A549 (cell line): ENCODE data around the gene UVRAG. TPM values are rescaled to one million over a fixed set of nuclear protein-coding genes. Genes with fewer than 3 reads are reported as not detected.

Experiments used
- ATAC-seq, 2 experiments: fragments of 200-7000 bp in 1 of 2; fragments of >200 bp in 1 of 2; cut with Nextera tagmentation in 1 of 2; cut with Tn5 transposase in 1 of 2; 3 replicates each; pipeline versions ENCODE4 v1.8.0 to v1.9.1; 2018 to 2020; ENCODE audit warnings: mild to moderate bottlenecking in 1 of 2, moderate library complexity in 1 of 2
- CTCF ChIA-PET: fragments of 300-600 bp; sonication (Branson Sonifier 250); formaldehyde crosslinking; extraction: SDS; loops from one replicate; lab custom pipeline; 2021; ENCODE audit warnings: antibody characterized with exemption, inconsistent platforms; lab: Yijun Ruan, JAX
- POLR2A ChIA-PET: fragments of 350-600 bp; formaldehyde crosslinking; extraction: SDS; loops from one replicate; lab custom pipeline; 2021; ENCODE audit warnings: antibody characterized with exemption, inconsistent platforms; lab: Yijun Ruan, JAX
- DNase-seq, 2 experiments: peaks; one replicate each; pipeline versions ENCODE4 v3.0.0 to v3.0.0-alpha.2; 2011 to 2016; ENCODE audit warnings: low read depth in 1 of 2, low spot score in 1 of 2
- FAIRE-seq: peaks from 2 replicates; lab custom pipeline; 2011; peaks lifted over from hg19 to GRCh38; lab: Jason Lieb, UNC
- H3K27ac ChIP-seq, 2 experiments: fragments of >200 bp; sonication (Bioruptor Twin); formaldehyde crosslinking; 3 replicates each; pipeline ENCODE4 v1.5.1; 2016 to 2017
- H3K4me1 ChIP-seq: fragments of >200 bp; sonication (Bioruptor Twin); formaldehyde crosslinking; 3 replicates; pipeline ENCODE4 v1.6.1; 2016
- H3K4me2 ChIP-seq: fragments of >200 bp; sonication (Bioruptor Twin); formaldehyde crosslinking; 3 replicates; pipeline ENCODE4 v1.6.1; 2016
- H3K4me3 ChIP-seq: fragments of >200 bp; sonication (Bioruptor Twin); formaldehyde crosslinking; 3 replicates; pipeline ENCODE4 v1.5.1; 2016
- H3K9me3 ChIP-seq: fragments of >200 bp; sonication (Bioruptor Twin); formaldehyde crosslinking; 3 replicates; pipeline ENCODE4 v1.6.1; 2016
- ATOH8 ChIP-seq: fragments of 250-450 bp; sonication (Bioruptor Pico); IDR thresholded peaks from 2 replicates; pipeline ENCODE4 v1.5.0; 2020; ENCODE audit warnings: low read depth, mild to moderate bottlenecking, moderate library complexity
- CBX2 ChIP-seq: fragments of 200-600 bp; sonication (generic); IDR thresholded peaks from 2 replicates; pipeline ENCODE4 v1.6.1; 2016; ENCODE audit warnings: low read depth, mild to moderate bottlenecking, borderline replicate concordance
- CEBPB ChIP-seq, 2 experiments: fragments of >200 bp in 1 of 2; sonication (Bioruptor Twin) in 1 of 2; formaldehyde crosslinking in 1 of 2; IDR thresholded peaks; 2 replicates each; pipeline ENCODE4 v1.6.1; 2012 to 2016
- E2F6 ChIP-seq: IDR thresholded peaks from 2 replicates; pipeline ENCODE4 v1.6.1; 2012; ENCODE audit warnings: low read depth, borderline replicate concordance
- ESRRA ChIP-seq: fragments of 150-350 bp; IDR thresholded peaks from 2 replicates; pipeline ENCODE4 v1.6.1; 2014; ENCODE audit warnings: mild to moderate bottlenecking, low read length, borderline replicate concordance
- FOSL2 ChIP-seq, 2 experiments: fragments of 450-650 bp in 1 of 2; fragments of >200 bp in 1 of 2; sonication (Bioruptor Twin) in 1 of 2; formaldehyde crosslinking; IDR thresholded peaks; 2 replicates each; pipeline versions ENCODE4 v1.5.0 to v1.6.1; 2016 to 2020; ENCODE audit warnings: mild to moderate bottlenecking in 1 of 2, moderate library complexity in 1 of 2
- FOXS1 ChIP-seq: fragments of 250-450 bp; sonication (Bioruptor Pico); IDR thresholded peaks from 2 replicates; pipeline ENCODE4 v1.5.0; 2020; ENCODE audit warnings: mild to moderate bottlenecking, moderate library complexity
- GATA3 ChIP-seq: IDR thresholded peaks from 2 replicates; pipeline ENCODE4 v1.6.1; 2012; ENCODE audit warnings: borderline replicate concordance
- HES2 ChIP-seq: fragments of >200 bp; sonication (Bioruptor Twin); formaldehyde crosslinking; IDR thresholded peaks from 2 replicates; pipeline ENCODE4 v1.6.1; 2016
- HMGXB4 ChIP-seq: fragments of 250-450 bp; sonication (Bioruptor Pico); IDR thresholded peaks from 2 replicates; pipeline ENCODE4 v1.5.0; 2021; ENCODE audit warnings: mild to moderate bottlenecking, moderate library complexity, borderline replicate concordance
- JUNB ChIP-seq: fragments of >200 bp; sonication (Bioruptor Twin); formaldehyde crosslinking; IDR thresholded peaks from 2 replicates; pipeline ENCODE4 v1.6.1; 2016
- KDM1A ChIP-seq: fragments of 200-600 bp; sonication (generic); IDR thresholded peaks from 2 replicates; pipeline ENCODE4 v1.6.1; 2016; ENCODE audit warnings: low read depth, mild to moderate bottlenecking
- MAX ChIP-seq: IDR thresholded peaks from 2 replicates; pipeline ENCODE4 v1.6.1; 2012
- MAZ ChIP-seq: fragments of 150-350 bp; IDR thresholded peaks from 2 replicates; pipeline ENCODE4 v1.6.1; 2014; ENCODE audit warnings: antibody characterized with exemption, low read depth, low read length, borderline replicate concordance
- MYC ChIP-seq: IDR thresholded peaks from 2 replicates; pipeline ENCODE4 v1.6.1; 2012; ENCODE audit warnings: mild to moderate bottlenecking, inconsistent platforms, low read length, improper control_type of control experiment, borderline replicate concordance
- POLR2A ChIP-seq: IDR thresholded peaks from 2 replicates; pipeline ENCODE4 v1.6.1; 2012; ENCODE audit warnings: mild to moderate bottlenecking, low read length
- POLR2AphosphoS2 ChIP-seq: conservative IDR thresholded peaks from 2 replicates; pipeline ENCODE4 v1.6.1; 2012; ENCODE audit warnings: low read length, improper control_type of control experiment, inconsistent platforms
- RAD21 ChIP-seq, 2 experiments: fragments of >200 bp in 1 of 2; sonication (Bioruptor Twin) in 1 of 2; formaldehyde crosslinking in 1 of 2; IDR thresholded peaks in 1 of 2; conservative IDR thresholded peaks in 1 of 2; 2 replicates in 1 of 2; 3 replicates in 1 of 2; pipeline ENCODE4 v1.6.1; 2012 to 2018; ENCODE audit warnings: inconsistent platforms in 1 of 2
- RNF2 ChIP-seq: fragments of 200-600 bp; sonication (generic); IDR thresholded peaks from 2 replicates; pipeline ENCODE4 v1.6.1; 2016; ENCODE audit warnings: low read depth, mild to moderate bottlenecking, antibody characterized with exemption, moderate library complexity, borderline replicate concordance
- TFCP2L1 ChIP-seq: fragments of 250-450 bp; sonication (Bioruptor Pico); IDR thresholded peaks from 2 replicates; pipeline ENCODE4 v1.5.0; 2021; ENCODE audit warnings: mild to moderate bottlenecking
- TP53 ChIP-seq: fragments of 250-450 bp; sonication (Bioruptor Pico); IDR thresholded peaks from 2 replicates; pipeline ENCODE4 v1.5.0; 2021; ENCODE audit warnings: mild to moderate bottlenecking, moderate library complexity
- ZC3H11A ChIP-seq: fragments of 450-650 bp; IDR thresholded peaks from 2 replicates; pipeline ENCODE4 v1.6.1; 2014; ENCODE audit warnings: antibody characterized with exemption, mild to moderate bottlenecking
- ZNF302 ChIP-seq: fragments of 250-450 bp; sonication (Bioruptor Pico); IDR thresholded peaks from 2 replicates; pipeline ENCODE4 v1.9.0; 2021; ENCODE audit warnings: inconsistent platforms, mild to moderate bottlenecking, moderate library complexity
- WGBS: methylation state at CpG from one replicate; pipeline ENCODE4 v1.1.6; 2017; ENCODE audit errors: missing lambda C conversion rate; 5-methylcytosine and 5-hydroxymethylcytosine counted together
- polyA plus RNA-seq, 4 experiments: library from polyadenylated mRNA; depleted of rRNA in 3 of 4; stranded (reverse); fragments of >200 nt; fragmentation: RNase III in 1 of 4; extraction: RNeasy Plus Mini Kit Qiagen cat#74134 plus additional on column Dnase treatment in 1 of 4; gene quantifications; 2 replicates in 3 of 4; 3 replicates in 1 of 4; pipeline ENCODE4 v1.2.3, GENCODE V29; 2011 to 2017

UVRAG gene
- polyA plus RNA-seq, 2 of the 4 experiments (the other 2 are of a cell fraction) = 6.1 to 14.1 TPM

- ATAC-seq = no peak
- no peak for FAIRE-seq
- H3K4me1 ChIP-seq = no peaks in the 10 kb centered on the region
- POLR2A ChIA-PET = no interaction called here
- 36% methylated on average over 1 of the region's 1 CpG for WGBS
- no peak for TF ChIP-seq CBX2
- TF ChIP-seq, all 56 proteins: peak for 0
- DNase-seq = no peak
- Histone ChIP-seq H3K4me3 (no peak overlapping the region), H3K4me2 (no peak overlapping the region), H3K9me3 (no peaks in the 10 kb centered on the region), H3K27ac (no peak overlapping the region)
- CTCF ChIA-PET = interaction anchor here (1.0 to 1.4 kb wide), 2 partner anchors 50 to 206 kb away, joined by 3 to 5 read pairs; no protein-coding TSS in a partner anchor
Observed at GRCh38 chr11:76102802-76103201, 287.8 kb downstream of the UVRAG start.

GRCh38 chr11:76103460-76103859 is 288.4 kb downstream of the UVRAG start:
- CTCF ChIA-PET = interaction anchor here (1.4 kb wide), 1 partner anchor 49 kb away, joined by 5 read pairs; no protein-coding TSS in a partner anchor

GRCh38 chr11:76104285-76104684 is 289.3 kb downstream of the UVRAG start:
- no peak for FAIRE-seq
- TF ChIP-seq POLR2A = no peak
- no peak for TF ChIP-seq KDM1A
- no peak for TF ChIP-seq ZNF302
- TF ChIP-seq JUNB = no peak
- no peak for TF ChIP-seq RNF2
- TF ChIP-seq HMGXB4 (CRISPR knock-in tag) = no peak
- no peak for TF ChIP-seq MAX
- TF ChIP-seq TP53 (CRISPR knock-in tag) = no peak
- TF ChIP-seq ESRRA = no peak
- no peak for TF ChIP-seq POLR2AphosphoS2
- no peak for TF ChIP-seq TFCP2L1 (CRISPR knock-in tag)
- no peak for TF ChIP-seq CEBPB (IDR thresholded peaks at IDR 0.05)
- no peak for TF ChIP-seq MAZ
- TF ChIP-seq MYC = no peak
- no peak for TF ChIP-seq ZC3H11A
- no peak for TF ChIP-seq FOXS1 (CRISPR knock-in tag)

More at GRCh38 chr11:76103460-76103859, 288.4 kb downstream of the UVRAG start:
- ATAC-seq (no peak), DNase-seq (no peak), FAIRE-seq (no peak)
- Histone ChIP-seq H3K4me2 (no peak overlapping the region), H3K4me1 (no peaks in the 10 kb centered on the region), H3K9me3 (no peaks in the 10 kb centered on the region), H3K4me3 (no peak overlapping the region), H3K27ac (no peak overlapping the region)
- no peak for TF ChIP-seq ATOH8 (CRISPR knock-in tag)
- no peak for TF ChIP-seq HMGXB4 (CRISPR knock-in tag)
- TF ChIP-seq POLR2AphosphoS2 = no peak
- TF ChIP-seq HES2 = no peak
- no peak for TF ChIP-seq CEBPB (IDR thresholded peaks at IDR 0.05)
- TF ChIP-seq RNF2 = no peak
- TF ChIP-seq GATA3 = no peak
- no peak for TF ChIP-seq E2F6
- no peak for TF ChIP-seq RAD21 (conservative IDR thresholded peaks at IDR 0.05 in 1 of 2, IDR thresholded peaks at IDR 0.05 in 1 of 2)
- TF ChIP-seq ZC3H11A = no peak
- TF ChIP-seq FOSL2 (IDR thresholded peaks at IDR 0.05) = no peak
- TF ChIP-seq FOSL2 (CRISPR knock-in tag; IDR thresholded peaks at IDR 0.05) = no peak
- 56% methylated on average over 1 of the region's 1 CpG for WGBS
- POLR2A ChIA-PET = no interaction called here

More at GRCh38 chr11:76104285-76104684, 289.3 kb downstream of the UVRAG start:
- no peak overlapping the region for H3K4me2 ChIP-seq
- no peaks in the 10 kb centered on the region for H3K4me1 ChIP-seq
- H3K4me3 ChIP-seq = no peak overlapping the region
- no peak for ATAC-seq
- H3K27ac ChIP-seq = no peak overlapping the region
- WGBS = 92% methylated on average over 7 of the region's 7 CpGs
- no peak for DNase-seq
- POLR2A ChIA-PET = no interaction called here
- H3K9me3 ChIP-seq = no peaks in the 10 kb centered on the region
- CTCF ChIA-PET = interaction anchor here (1.4 kb wide), 1 partner anchor 48 kb away, joined by 5 read pairs; no protein-coding TSS in a partner anchor
